ENCODE data around the gene ZNF282.

GRCh38 chr7:149238051-149238450 lies 42.7 kb downstream of the ZNF282 start:
- TF ChIP-seq CTCF (IDR thresholded peaks at IDR 0.05): no peak
- TF ChIP-seq POLR2A (IDR thresholded peaks at IDR 0.05): no peak
- TF ChIP-seq POLR2AphosphoS5 (IDR thresholded peaks at IDR 0.05): no peak

All from prostate gland (tissue), 2 donors.